Neural crest cell (in vitro differentiated cells): Measurements from ENCODE around the gene SLMAP. TPM values are rescaled to one million over a fixed set of nuclear protein-coding genes. Genes with fewer than 3 reads are reported as not detected.

Experiments used
- DNase-seq: peaks from one replicate; pipeline ENCODE4 v3.0.0; 2021; ENCODE audit warnings: low read depth, mixed read lengths, low spot score
- H3K27ac Mint-ChIP-seq: one replicate; pipeline ENCODE4 v1.8.0; 2021; ENCODE audit warnings: mild to moderate bottlenecking, mixed read lengths; ENCODE audit not compliant: unreplicated experiment
- H3K27me3 Mint-ChIP-seq: 2 replicates; pipeline ENCODE4 v1.8.0; 2021; ENCODE audit warnings: low read depth, mild to moderate bottlenecking, mixed read lengths
- H3K36me3 Mint-ChIP-seq: 2 replicates; pipeline ENCODE4 v1.8.0; 2021; ENCODE audit warnings: low read depth, mild to moderate bottlenecking, mixed read lengths
- H3K4me1 Mint-ChIP-seq: 2 replicates; pipeline ENCODE4 v1.8.0; 2021; ENCODE audit warnings: mixed read lengths
- H3K4me3 Mint-ChIP-seq: one replicate; pipeline ENCODE4 v1.8.0; 2021; ENCODE audit warnings: mild to moderate bottlenecking, mixed read lengths
- H3K9me3 Mint-ChIP-seq: 2 replicates; pipeline ENCODE4 v1.8.0; 2021; ENCODE audit warnings: mixed read lengths
- total RNA-seq: library from RNA; stranded (reverse); gene quantifications from 2 replicates; pipeline ENCODE4 v1.2.1, GENCODE V29; 2021
- TF ChIP-seq, protein P1 (sequence below): fragments of 200-600 bp; sonication (generic); conservative IDR thresholded peaks from 2 replicates; pipeline ENCODE4 v1.5.0; 2021; ENCODE audit warnings: antibody characterized with exemption, mild to moderate bottlenecking

SLMAP gene
- total RNA-seq, 1 donor from 2014 or later, result 45.7 TPM

DNA sequence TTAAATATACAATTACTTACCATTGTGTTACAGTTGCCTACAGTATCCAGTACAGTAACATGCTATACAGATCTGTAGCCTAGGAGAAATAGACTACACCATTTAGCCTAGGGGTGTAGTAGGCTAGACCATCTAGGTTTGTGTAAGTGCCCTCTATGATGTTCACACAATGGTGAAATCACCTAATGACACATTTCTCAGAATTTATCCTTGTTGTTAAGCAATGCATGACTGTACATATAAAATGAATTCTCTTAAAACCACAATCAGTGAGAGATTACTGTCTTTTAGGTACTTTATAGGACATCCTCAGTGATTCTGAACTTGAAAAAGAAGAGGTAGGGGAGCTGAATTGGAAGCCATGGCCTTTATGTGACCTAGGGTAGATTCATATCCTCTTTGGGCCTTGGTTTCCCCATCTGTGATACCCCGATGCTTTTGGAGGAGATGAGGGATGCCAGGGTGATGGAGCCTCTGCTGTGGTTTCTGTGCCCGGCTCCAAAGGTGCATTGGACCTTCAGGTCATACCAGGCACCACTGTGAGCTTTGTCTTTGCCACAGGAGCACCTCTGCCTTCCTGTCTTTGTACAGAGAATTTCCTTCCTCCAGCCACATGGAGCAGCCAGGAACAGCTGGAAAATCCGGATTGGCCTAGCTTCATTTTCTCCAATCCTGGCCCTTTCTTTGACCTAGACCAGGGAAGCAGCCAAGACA lies 200.2 kb downstream of the SLMAP start:
- Mint-ChIP-seq H3K4me1 (peaks cover 17% of the 10 kb centered on the region), H3K27ac (no peak overlapping the region), H3K27me3 (no peaks in the 10 kb centered on the region), H3K36me3 (no peaks in the 10 kb centered on the region), H3K4me3 (no peak overlapping the region), H3K9me3 (no peaks in the 10 kb centered on the region)
- TF ChIP-seq, protein P1, sequence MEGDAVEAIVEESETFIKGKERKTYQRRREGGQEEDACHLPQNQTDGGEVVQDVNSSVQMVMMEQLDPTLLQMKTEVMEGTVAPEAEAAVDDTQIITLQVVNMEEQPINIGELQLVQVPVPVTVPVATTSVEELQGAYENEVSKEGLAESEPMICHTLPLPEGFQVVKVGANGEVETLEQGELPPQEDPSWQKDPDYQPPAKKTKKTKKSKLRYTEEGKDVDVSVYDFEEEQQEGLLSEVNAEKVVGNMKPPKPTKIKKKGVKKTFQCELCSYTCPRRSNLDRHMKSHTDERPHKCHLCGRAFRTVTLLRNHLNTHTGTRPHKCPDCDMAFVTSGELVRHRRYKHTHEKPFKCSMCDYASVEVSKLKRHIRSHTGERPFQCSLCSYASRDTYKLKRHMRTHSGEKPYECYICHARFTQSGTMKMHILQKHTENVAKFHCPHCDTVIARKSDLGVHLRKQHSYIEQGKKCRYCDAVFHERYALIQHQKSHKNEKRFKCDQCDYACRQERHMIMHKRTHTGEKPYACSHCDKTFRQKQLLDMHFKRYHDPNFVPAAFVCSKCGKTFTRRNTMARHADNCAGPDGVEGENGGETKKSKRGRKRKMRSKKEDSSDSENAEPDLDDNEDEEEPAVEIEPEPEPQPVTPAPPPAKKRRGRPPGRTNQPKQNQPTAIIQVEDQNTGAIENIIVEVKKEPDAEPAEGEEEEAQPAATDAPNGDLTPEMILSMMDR, result no peak
- no peak for DNase-seq

DNA sequence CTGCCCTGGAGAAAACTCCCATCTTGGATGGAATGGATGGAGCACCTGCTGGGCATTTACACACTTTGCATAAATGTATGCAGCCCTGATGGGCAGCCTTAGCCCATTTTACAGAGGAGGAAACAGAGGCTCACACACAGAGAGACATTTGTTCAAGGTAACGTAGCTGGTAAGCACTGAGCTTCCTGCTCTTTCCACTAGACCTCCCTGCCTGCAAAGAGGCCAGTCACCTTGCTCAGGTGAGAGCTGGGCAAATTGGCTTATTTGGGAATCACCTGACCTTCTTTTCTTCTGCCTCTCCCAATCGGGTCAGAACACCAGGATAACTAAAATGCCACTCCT lies 200.7 kb downstream of the SLMAP start:
- H3K36me3 Mint-ChIP-seq, result no peaks in the 10 kb centered on the region
- no peaks in the 10 kb centered on the region for H3K27me3 Mint-ChIP-seq
- peaks cover 12% of the 10 kb centered on the region for H3K4me1 Mint-ChIP-seq
- H3K27ac Mint-ChIP-seq, result no peak overlapping the region
- H3K4me3 Mint-ChIP-seq, result no peak overlapping the region
- no peaks in the 10 kb centered on the region for H3K9me3 Mint-ChIP-seq
- DNase-seq, result no peak
- TF ChIP-seq, protein P1, result no peak

DNA sequence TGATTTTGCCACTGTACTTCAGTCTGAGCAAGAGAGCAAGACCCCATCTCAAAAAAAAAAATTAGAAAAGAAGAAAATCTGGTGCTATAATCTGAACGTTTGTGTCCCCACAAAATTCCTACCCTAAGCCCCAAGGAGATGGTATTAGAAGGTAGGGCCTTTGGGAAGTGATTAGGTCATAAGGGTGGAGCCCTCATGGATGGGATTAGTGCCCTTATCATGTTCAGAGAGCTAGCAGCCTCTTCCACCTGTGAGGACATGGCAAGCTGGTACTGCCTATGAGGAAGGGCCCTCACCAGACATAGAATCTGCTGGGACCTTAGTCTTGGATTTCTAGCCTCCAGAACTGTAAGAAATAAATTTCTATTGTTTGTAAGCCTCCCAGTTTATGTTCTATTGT lies 201.7 kb downstream of the SLMAP start:
- Mint-ChIP-seq H3K9me3 (no peaks in the 10 kb centered on the region), H3K4me1 (peaks cover 4% of the 10 kb centered on the region), H3K36me3 (no peaks in the 10 kb centered on the region), H3K4me3 (no peak overlapping the region), H3K27me3 (no peaks in the 10 kb centered on the region), H3K27ac (no peak overlapping the region)
- DNase-seq, result no peak
- TF ChIP-seq, protein P1, result no peak

DNA sequence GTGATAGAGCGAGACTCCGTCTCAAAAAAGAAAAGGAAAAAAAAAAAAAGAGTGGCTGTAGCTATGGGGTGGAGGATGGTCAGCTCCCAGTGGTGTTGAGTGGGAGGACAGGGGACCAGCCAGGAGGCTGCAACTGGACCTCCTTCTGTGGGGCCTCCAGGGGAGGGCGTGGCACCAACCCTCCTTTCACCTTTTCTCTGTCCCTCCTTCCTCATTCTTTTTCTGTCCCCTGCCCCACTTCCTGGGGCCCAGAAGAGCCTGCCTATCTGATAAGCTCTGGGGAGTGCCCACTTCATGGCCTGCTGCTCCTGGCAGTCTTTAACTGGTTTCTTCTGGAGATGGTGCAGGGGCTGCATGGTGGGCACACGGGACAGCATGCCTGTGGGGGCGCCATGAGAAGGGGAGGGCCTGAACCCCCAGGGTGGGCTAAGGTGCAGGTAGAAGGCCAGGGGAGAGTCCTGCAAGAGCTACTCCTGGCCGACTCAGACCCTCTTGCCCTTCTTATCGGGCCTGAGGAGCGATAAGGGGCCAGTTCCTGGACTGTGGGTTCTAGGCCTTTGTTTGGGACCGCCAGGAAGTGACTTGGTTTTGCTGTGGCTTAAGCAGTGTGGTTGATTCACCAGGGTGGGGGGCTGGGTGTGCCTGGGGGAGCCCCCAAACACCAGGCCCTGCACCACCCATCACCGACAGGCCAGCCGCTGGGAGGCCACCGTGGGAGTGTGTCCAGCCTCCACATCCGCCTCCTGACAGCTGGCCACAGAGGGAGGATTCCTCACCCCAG lies 202.7 kb downstream of the SLMAP start:
- Mint-ChIP-seq H3K9me3 (no peaks in the 10 kb centered on the region), H3K27ac (no peak overlapping the region), H3K36me3 (no peaks in the 10 kb centered on the region), H3K4me3 (no peak overlapping the region), H3K4me1 (peaks cover 4% of the 10 kb centered on the region), H3K27me3 (no peaks in the 10 kb centered on the region)
- no peak for DNase-seq
- TF ChIP-seq, protein P1, result no peak

DNA sequence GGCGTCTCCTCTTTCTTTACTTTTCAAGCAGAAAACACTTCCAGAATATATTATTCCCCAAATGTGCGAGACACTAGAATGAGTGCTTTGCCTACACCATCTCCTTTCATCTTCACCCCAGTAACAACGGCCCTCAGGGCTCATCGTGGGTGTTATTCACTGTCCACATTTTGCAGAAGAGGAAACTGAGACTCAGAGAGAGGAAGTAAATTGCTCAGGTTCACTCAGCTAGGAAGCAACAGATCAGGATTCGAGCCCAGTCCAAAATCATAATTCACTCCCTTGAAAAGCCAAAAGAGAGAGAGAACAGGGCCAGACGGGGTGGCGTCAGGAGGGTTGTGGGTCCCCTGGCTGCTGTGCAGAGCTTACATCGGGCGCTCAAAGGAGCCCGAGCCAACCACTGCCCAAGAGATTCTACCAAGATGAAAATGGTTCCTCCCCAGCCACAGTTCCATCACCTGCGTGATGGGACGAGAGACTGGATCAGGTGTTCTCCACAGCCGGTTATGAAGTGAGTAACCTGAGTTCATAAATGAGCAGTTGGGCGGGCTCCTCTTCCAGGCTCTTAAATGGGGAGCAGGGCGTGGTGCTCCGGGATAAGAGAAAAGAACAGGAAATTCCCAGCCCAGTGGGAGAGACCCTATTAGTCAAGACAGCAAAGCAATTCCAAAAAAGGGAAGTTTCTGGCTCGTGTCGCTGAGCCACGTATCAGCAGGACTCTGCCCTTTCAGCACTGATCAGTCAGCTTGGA lies 203.5 kb downstream of the SLMAP start:
- peaks cover 4% of the 10 kb centered on the region for H3K4me1 Mint-ChIP-seq
- DNase-seq, result no peak
- no peaks in the 10 kb centered on the region for H3K36me3 Mint-ChIP-seq
- TF ChIP-seq, protein P1, result no peak
- no peak overlapping the region for H3K4me3 Mint-ChIP-seq
- H3K27ac Mint-ChIP-seq, result no peak overlapping the region
- no peaks in the 10 kb centered on the region for H3K9me3 Mint-ChIP-seq
- no peaks in the 10 kb centered on the region for H3K27me3 Mint-ChIP-seq
